ENCODE measurements around the gene TBXAS1.

Gene TBXAS1

GRCh38 chr7:139981511-139981895, 152.4 kb downstream of the TBXAS1 start:
- no peak for DNase-seq

- no peak for DNase-seq
Measured at GRCh38 chr7:139982927-139983920, 154.2 kb downstream of the TBXAS1 start.

GRCh38 chr7:139984642-139985539, 155.8 kb downstream of the TBXAS1 start:
- DNase-seq: no peak

GRCh38 chr7:139985811-139986210, 156.7 kb downstream of the TBXAS1 start:
- DNase-seq: no peak

- DNase-seq: no peak
Measured at GRCh38 chr7:139987691-139988516, 158.8 kb downstream of the TBXAS1 start.

- no peak for DNase-seq
Measured at GRCh38 chr7:139989366-139990141, 160.5 kb downstream of the TBXAS1 start.

GRCh38 chr7:139990142-139990535, 161.1 kb downstream of the TBXAS1 start:
- no peak for DNase-seq

- DNase-seq: no peak
Measured at GRCh38 chr7:139990571-139991268, 161.7 kb downstream of the TBXAS1 start.

GRCh38 chr7:139991269-139991666, 162.2 kb downstream of the TBXAS1 start:
- DNase-seq: no peak

- no peak for DNase-seq
Measured at GRCh38 chr7:139991911-139992310, 162.8 kb downstream of the TBXAS1 start.

GRCh38 chr7:139992353-139993044, 163.4 kb downstream of the TBXAS1 start:
- no peak for DNase-seq

- DNase-seq: no peak
Measured at GRCh38 chr7:139993169-139993568, 164.1 kb downstream of the TBXAS1 start.

GRCh38 chr7:139993592-139993991, 164.5 kb downstream of the TBXAS1 start:
- no peak for DNase-seq

- DNase-seq: no peak
Measured at GRCh38 chr7:139994356-139994755, 165.3 kb downstream of the TBXAS1 start.

- DNase-seq: no peak
Measured at GRCh38 chr7:139995017-139995915, 166.2 kb downstream of the TBXAS1 start.

GRCh38 chr7:139998572-139998971, 169.5 kb downstream of the TBXAS1 start:
- no peak for DNase-seq

- no peak for DNase-seq
Measured at GRCh38 chr7:139999516-139999915, 170.5 kb downstream of the TBXAS1 start.

- no peak for DNase-seq
Measured at GRCh38 chr7:140000666-140001268, 171.7 kb downstream of the TBXAS1 start.

Data from right kidney (tissue), 1 donor.